Astrocyte (in vitro differentiated cells and primary cell): ENCODE measurements around the gene CCNYL1. TPM values are rescaled to one million over a fixed set of nuclear protein-coding genes. Genes with fewer than 3 reads are reported as not detected.
A peak's percentile ranks its signal among the peaks of the same experiment; 100 is the strongest.

Experiments
- DNase-seq: peaks from one replicate; pipeline ENCODE4 v3.0.0-alpha.2; 2010; ENCODE audit warnings: low read depth
- FAIRE-seq: peaks from 2 replicates; lab custom pipeline; 2011; peaks lifted over from hg19 to GRCh38; lab: Jason Lieb, UNC
- H2AFZ ChIP-seq: 2 replicates; pipeline ENCODE4 v1.6.0; 2012; ENCODE audit warnings: low read depth, low read length, inconsistent platforms
- H3K27ac ChIP-seq: 2 replicates; pipeline ENCODE4 v1.5.1; 2011; ENCODE audit warnings: low read depth, low read length, inconsistent platforms
- H3K27me3 ChIP-seq: 2 replicates; pipeline ENCODE4 v1.6.0; 2011; ENCODE audit warnings: low read length, inconsistent platforms; ENCODE audit not compliant: insufficient read depth
- H3K36me3 ChIP-seq: 2 replicates; pipeline ENCODE4 v1.5.1; 2011; ENCODE audit warnings: low read length, inconsistent platforms; ENCODE audit not compliant: insufficient read depth
- H3K4me1 ChIP-seq: 2 replicates; pipeline ENCODE4 v1.5.1; 2011; ENCODE audit warnings: low read length, inconsistent platforms; ENCODE audit not compliant: insufficient read depth
- H3K4me2 ChIP-seq: 2 replicates; pipeline ENCODE4 v1.6.0; 2012; ENCODE audit warnings: low read length, inconsistent platforms
- H3K4me3 ChIP-seq: 2 replicates; pipeline ENCODE4 v1.5.1; 2011; ENCODE audit warnings: low read depth, mild to moderate bottlenecking, low read length, inconsistent platforms; ENCODE audit not compliant: insufficient read depth
- H3K79me2 ChIP-seq: 2 replicates; pipeline ENCODE4 v1.6.0; 2012; ENCODE audit warnings: mild to moderate bottlenecking, low read length, inconsistent platforms; ENCODE audit not compliant: insufficient read depth
- H3K9ac ChIP-seq: 2 replicates; pipeline ENCODE4 v1.6.0; 2012; ENCODE audit warnings: mild to moderate bottlenecking, low read length, inconsistent platforms
- H3K9me3 ChIP-seq: 2 replicates; pipeline ENCODE4 v1.5.1; 2012; ENCODE audit warnings: low read depth, mild to moderate bottlenecking, low read length, inconsistent platforms; ENCODE audit not compliant: insufficient read depth
- H4K20me1 ChIP-seq: 2 replicates; pipeline ENCODE4 v1.6.0; 2012; ENCODE audit warnings: low read length, inconsistent platforms; ENCODE audit not compliant: insufficient read depth
- H3K27ac Mint-ChIP-seq: one replicate; pipeline ENCODE4 v1.8.0; 2021; ENCODE audit warnings: mild to moderate bottlenecking, mixed read lengths; ENCODE audit not compliant: unreplicated experiment
- H3K27me3 Mint-ChIP-seq: one replicate; pipeline ENCODE4 v1.8.0; 2021; ENCODE audit warnings: low read depth, mixed read lengths; ENCODE audit not compliant: unreplicated experiment
- H3K36me3 Mint-ChIP-seq: one replicate; pipeline ENCODE4 v1.8.0; 2021; ENCODE audit warnings: low read depth, mixed read lengths; ENCODE audit not compliant: unreplicated experiment
- H3K4me1 Mint-ChIP-seq: one replicate; pipeline ENCODE4 v1.8.0; 2021; ENCODE audit warnings: low read depth, mixed read lengths; ENCODE audit not compliant: unreplicated experiment
- H3K4me3 Mint-ChIP-seq: one replicate; pipeline ENCODE4 v1.8.0; 2021; ENCODE audit warnings: mild to moderate bottlenecking, moderate library complexity, mixed read lengths; ENCODE audit not compliant: unreplicated experiment
- H3K9me3 Mint-ChIP-seq: one replicate; pipeline ENCODE4 v1.8.0; 2021; ENCODE audit warnings: mild to moderate bottlenecking, mixed read lengths; ENCODE audit not compliant: unreplicated experiment
- CTCF ChIP-seq: IDR thresholded peaks from 2 replicates; pipeline ENCODE4 v1.5.1; 2011; ENCODE audit warnings: low read depth, mild to moderate bottlenecking, inconsistent platforms, low read length, moderate library complexity; ENCODE audit not compliant: insufficient read depth
- EZH2 ChIP-seq: IDR thresholded peaks from 2 replicates; pipeline ENCODE4 v1.6.1; 2012; ENCODE audit warnings: mild to moderate bottlenecking, low read length, inconsistent platforms; ENCODE audit not compliant: insufficient read depth
- total RNA-seq: library from RNA; stranded (reverse); gene quantifications from 2 replicates; pipeline ENCODE4 v1.2.1, GENCODE V29; 2021

The CCNYL1 gene
- total RNA-seq, 1 donor from 2014 or later: 35.2 TPM

DNA sequence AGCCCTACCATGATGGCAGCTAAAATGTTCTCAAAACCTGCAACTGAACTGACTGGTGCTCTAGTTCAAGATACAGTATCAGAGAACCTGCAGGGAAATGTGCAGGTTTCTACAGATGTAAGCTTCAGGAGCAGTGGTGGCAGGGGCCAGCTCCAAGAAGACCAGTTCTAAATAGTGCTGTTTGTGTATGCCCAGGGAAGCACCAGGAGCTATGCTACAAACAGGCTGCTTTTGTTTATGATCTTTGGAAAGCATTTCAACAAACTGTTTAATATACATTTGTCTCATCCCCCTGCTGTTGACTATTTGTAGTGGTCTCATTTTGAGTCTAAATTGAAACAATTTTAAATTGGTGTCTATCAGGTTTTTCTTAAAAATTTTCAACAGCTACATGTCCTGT lies 37.6 kb downstream of the CCNYL1 start:
- Mint-ChIP-seq H3K4me3 (no peak overlapping the region), H3K27ac (no peak overlapping the region), H3K36me3 (peaks cover 4% of the 10 kb centered on the region), H3K4me1 (no peaks in the 10 kb centered on the region), H3K9me3 (no peaks in the 10 kb centered on the region), H3K27me3 (no peaks in the 10 kb centered on the region)
- H3K4me1 ChIP-seq: no peaks in the 10 kb centered on the region
- no peak for TF ChIP-seq CTCF
- TF ChIP-seq EZH2: no peak
- no peaks in the 10 kb centered on the region for H3K79me2 ChIP-seq
- no peak overlapping the region for H2AFZ ChIP-seq
- DNase-seq: no peak
- H3K27me3 ChIP-seq: no peaks in the 10 kb centered on the region
- no peak for FAIRE-seq
- H3K36me3 ChIP-seq: peaks cover 3% of the 10 kb centered on the region
- H3K27ac ChIP-seq: no peak overlapping the region
- H3K4me3 ChIP-seq: no peak overlapping the region
- no peaks in the 10 kb centered on the region for H4K20me1 ChIP-seq
- no peaks in the 10 kb centered on the region for H3K9me3 ChIP-seq
- H3K4me2 ChIP-seq: no peak overlapping the region
- H3K9ac ChIP-seq: no peak overlapping the region

GRCh38 chr2:207749873-207750272 lies 38.4 kb downstream of the CCNYL1 start:
- H3K4me1 ChIP-seq: no peaks in the 10 kb centered on the region
- Mint-ChIP-seq H3K4me3 (no peak overlapping the region), H3K36me3 (peaks cover 4% of the 10 kb centered on the region), H3K4me1 (no peaks in the 10 kb centered on the region), H3K27me3 (no peaks in the 10 kb centered on the region), H3K27ac (no peak overlapping the region), H3K9me3 (no peaks in the 10 kb centered on the region)
- peak; percentile 45 for DNase-seq
- H3K27me3 ChIP-seq: no peaks in the 10 kb centered on the region
- no peak for TF ChIP-seq CTCF
- TF ChIP-seq EZH2: no peak
- no peak overlapping the region for H3K4me3 ChIP-seq
- FAIRE-seq: no peak
- H3K36me3 ChIP-seq: peaks cover 5% of the 10 kb centered on the region
- no peak overlapping the region for H2AFZ ChIP-seq
- H3K27ac ChIP-seq: no peak overlapping the region
- H3K4me2 ChIP-seq: no peak overlapping the region
- no peak overlapping the region for H3K9ac ChIP-seq
- no peaks in the 10 kb centered on the region for H3K79me2 ChIP-seq
- H4K20me1 ChIP-seq: no peaks in the 10 kb centered on the region
- no peaks in the 10 kb centered on the region for H3K9me3 ChIP-seq

- Mint-ChIP-seq H3K4me3 (no peak overlapping the region), H3K9me3 (no peaks in the 10 kb centered on the region), H3K36me3 (peaks cover 4% of the 10 kb centered on the region), H3K4me1 (no peaks in the 10 kb centered on the region), H3K27ac (no peak overlapping the region), H3K27me3 (no peaks in the 10 kb centered on the region)
- H2AFZ ChIP-seq: no peak overlapping the region
- no peaks in the 10 kb centered on the region for H3K27me3 ChIP-seq
- H4K20me1 ChIP-seq: no peaks in the 10 kb centered on the region
- H3K4me1 ChIP-seq: no peaks in the 10 kb centered on the region
- DNase-seq (no peak), FAIRE-seq (no peak)
- H3K79me2 ChIP-seq: no peaks in the 10 kb centered on the region
- H3K36me3 ChIP-seq: peaks cover 5% of the 10 kb centered on the region
- no peak overlapping the region for H3K9ac ChIP-seq
- no peaks in the 10 kb centered on the region for H3K9me3 ChIP-seq
- H3K4me2 ChIP-seq: no peak overlapping the region
- H3K27ac ChIP-seq: no peak overlapping the region
- no peak overlapping the region for H3K4me3 ChIP-seq
- TF ChIP-seq CTCF (no peak), EZH2 (no peak)
Observed at GRCh38 chr2:207750345-207750744, 38.9 kb downstream of the CCNYL1 start.
